ENCODE data around the gene TLK1.

DNA sequence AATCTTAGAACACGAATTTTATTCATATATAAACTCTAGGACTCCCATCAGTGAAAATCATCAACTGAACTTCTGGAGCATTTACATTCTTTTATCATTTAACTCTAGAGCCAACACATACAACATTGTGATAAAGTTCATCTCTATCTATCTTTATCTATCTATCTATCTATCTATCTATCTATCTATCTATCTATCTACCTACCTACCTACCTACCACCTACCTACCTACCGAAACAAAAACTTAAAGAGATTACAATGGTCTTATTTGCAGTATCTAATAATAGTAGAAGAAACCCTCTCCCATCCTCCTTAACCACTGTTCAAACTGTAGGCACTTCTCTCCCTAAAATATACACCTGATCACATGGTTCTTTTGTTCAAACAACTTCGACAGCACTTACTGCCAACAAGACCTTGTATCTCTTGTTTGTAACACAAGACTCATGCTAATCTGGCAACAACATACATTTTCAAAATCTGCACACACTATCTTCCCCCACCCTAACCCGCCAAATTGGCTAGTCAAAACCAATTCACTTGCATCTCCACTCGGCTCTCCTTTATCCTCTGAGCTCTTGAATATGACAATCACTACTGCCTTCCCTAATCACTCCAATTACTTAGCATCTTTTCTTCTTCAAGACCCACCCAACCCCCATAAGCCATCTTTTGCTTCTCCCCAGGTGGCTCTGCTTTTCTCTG, 162.6 kb downstream of the TLK1 start:
- TF ChIP-seq, protein P1, sequence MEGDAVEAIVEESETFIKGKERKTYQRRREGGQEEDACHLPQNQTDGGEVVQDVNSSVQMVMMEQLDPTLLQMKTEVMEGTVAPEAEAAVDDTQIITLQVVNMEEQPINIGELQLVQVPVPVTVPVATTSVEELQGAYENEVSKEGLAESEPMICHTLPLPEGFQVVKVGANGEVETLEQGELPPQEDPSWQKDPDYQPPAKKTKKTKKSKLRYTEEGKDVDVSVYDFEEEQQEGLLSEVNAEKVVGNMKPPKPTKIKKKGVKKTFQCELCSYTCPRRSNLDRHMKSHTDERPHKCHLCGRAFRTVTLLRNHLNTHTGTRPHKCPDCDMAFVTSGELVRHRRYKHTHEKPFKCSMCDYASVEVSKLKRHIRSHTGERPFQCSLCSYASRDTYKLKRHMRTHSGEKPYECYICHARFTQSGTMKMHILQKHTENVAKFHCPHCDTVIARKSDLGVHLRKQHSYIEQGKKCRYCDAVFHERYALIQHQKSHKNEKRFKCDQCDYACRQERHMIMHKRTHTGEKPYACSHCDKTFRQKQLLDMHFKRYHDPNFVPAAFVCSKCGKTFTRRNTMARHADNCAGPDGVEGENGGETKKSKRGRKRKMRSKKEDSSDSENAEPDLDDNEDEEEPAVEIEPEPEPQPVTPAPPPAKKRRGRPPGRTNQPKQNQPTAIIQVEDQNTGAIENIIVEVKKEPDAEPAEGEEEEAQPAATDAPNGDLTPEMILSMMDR (IDR thresholded peaks at IDR 0.05) = no peak
- TF ChIP-seq POLR2A (IDR thresholded peaks at IDR 0.05) = no peak
